ENCODE results near the gene WAC.
"Not testable (repeated sequence)": the region's sequence is repeated elsewhere in the genome, so short reads cannot be mapped to it uniquely, and the experiment has no call there.

Gene WAC

DNA sequence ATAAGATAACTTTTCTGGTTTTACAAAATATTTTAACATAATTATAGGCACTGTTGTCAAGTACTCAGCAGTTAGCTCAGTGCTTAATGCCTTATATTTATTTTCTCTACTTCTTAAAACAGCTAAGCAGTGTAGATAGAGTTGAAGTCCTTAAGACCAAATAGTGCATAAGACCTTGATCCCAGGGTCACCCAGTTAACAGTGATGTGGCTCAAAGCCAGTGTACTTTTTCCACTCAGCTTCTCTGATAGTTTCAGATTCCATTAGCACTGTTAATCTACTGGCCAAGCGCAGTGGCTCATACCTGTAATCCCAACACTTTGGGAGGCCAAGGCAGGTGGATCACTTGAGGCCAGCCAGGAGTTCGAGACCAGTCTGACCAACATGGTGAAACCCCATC lies 83.6 kb downstream of the WAC start:
- DNase-seq (ENCODE audit: low spot score), result no peak

DNA sequence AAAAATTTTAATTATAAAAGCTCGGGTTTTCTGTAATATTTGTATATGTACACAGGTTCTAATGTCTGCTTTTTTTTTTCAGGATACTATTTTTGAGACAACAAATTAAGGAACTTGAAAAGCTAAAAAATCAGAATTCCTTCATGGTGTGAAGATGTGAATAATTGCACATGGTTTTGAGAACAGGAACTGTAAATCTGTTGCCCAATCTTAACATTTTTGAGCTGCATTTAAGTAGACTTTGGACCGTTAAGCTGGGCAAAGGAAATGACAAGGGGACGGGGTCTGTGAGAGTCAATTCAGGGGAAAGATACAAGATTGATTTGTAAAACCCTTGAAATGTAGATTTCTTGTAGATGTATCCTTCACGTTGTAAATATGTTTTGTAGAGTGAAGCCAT lies 86.5 kb downstream of the WAC start:
- no peak for DNase-seq (ENCODE audit: low spot score)

DNA sequence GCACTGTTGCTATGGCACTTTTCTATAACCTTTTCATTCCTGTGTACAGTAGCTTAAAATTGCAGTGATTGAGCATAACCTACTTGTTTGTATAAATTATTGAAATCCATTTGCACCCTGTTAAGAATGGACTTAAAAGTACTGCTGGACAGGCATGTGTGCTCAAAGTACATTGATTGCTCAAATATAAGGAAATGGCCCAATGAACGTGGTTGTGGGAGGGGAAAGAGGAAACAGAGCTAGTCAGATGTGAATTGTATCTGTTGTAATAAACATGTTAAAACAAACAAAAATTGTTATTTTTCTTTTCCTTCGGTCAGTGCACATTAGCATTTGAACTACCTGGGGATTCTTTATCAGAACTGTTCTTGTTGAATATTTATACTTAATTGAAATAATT lies 87.3 kb downstream of the WAC start:
- no peak for DNase-seq (ENCODE audit: low spot score)

DNA sequence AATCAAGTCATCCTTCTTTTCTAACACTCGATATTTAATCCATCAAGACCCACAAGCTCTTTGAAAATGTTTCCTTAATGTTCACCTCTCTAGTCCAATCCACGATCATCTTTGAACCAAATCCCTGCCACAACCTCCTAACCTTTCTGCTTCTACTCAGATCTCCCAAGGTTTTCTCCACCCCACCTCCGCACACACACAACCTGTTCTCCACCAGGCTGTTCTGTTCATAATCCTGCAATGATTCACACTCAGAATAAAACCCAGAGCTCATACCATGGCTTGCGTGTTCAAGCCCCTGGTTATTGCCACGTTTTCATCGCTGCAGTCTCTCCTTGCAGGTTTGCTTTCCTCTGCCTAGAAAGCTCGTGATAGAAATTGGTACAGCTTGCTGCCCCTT lies 90.6 kb downstream of the WAC start:
- no peak for DNase-seq (ENCODE audit: low spot score)

DNA sequence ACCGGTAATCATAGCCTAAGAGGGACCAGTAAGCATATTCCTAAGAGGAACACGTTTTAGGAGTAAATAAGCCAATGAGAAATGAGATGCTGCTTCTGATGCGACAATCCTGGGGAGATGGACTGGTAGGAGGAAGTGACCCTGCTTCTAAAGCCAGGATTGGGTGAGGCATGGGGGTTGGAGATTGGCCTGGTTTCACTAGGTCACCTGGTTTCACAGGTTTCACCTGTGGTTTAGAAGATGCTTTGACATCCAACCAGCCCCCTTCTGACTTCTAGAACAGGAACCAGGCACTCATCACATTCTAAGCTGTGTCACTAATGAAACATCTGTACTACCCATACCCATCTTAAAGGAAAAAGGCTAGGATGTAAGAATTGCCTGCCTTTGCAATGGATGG lies 91.4 kb downstream of the WAC start:
- DNase-seq (ENCODE audit: low spot score), result no peak

DNA sequence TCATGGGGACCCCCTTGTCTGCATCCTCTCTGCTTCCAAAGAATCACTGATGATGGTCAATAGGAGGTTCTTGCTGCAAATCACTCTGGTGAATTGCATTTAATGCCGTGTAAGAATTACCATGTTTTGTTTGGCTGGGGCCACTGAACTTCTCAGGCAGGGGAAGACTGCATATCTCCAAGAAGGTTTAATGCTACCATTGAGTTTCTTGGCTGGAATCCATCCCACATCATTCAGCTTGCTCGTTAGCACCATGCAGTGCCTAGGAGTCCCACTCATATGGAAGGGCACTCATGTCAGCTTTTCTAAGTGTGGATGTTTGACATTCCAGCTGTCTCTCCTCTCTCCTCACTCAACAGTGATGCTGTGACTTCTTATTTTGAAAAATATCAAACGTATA lies 94.2 kb downstream of the WAC start:
- no peak for DNase-seq (ENCODE audit: low spot score)

DNA sequence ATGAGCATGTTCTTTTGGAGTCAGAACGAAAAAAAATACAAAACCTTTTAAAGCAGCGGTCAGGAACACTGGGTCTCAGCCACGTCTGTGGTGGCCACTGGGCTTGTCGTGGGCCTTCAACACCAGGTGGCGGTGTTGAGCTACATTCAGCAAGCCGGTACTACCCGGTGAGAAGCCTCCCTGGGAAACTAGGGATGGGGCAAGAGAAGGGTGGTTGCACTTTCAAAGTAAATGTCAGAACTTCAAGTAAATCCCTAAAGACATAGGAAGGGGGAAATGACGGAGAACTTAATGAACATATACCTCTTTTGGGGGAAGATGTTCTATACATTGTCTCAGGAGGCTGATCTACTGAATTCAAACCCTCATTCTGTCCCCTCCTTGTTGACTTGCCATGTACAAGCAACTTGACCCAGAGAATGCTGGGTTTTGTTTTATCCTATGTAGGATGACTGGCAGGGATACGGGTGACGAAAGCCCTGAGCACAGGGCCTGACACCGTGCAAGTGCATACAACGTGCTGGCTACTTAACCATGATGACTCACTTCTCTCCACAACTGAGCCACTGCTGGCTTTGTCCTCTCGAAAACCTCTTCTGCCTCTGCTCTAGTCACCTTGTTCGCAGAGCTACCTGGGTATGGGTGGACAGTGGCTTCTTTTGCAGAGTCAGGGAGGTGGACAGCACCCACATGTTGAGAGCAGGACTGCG lies 95.4 kb downstream of the WAC start:
- DNase-seq (ENCODE audit: low spot score), result peak; percentile 64

DNA sequence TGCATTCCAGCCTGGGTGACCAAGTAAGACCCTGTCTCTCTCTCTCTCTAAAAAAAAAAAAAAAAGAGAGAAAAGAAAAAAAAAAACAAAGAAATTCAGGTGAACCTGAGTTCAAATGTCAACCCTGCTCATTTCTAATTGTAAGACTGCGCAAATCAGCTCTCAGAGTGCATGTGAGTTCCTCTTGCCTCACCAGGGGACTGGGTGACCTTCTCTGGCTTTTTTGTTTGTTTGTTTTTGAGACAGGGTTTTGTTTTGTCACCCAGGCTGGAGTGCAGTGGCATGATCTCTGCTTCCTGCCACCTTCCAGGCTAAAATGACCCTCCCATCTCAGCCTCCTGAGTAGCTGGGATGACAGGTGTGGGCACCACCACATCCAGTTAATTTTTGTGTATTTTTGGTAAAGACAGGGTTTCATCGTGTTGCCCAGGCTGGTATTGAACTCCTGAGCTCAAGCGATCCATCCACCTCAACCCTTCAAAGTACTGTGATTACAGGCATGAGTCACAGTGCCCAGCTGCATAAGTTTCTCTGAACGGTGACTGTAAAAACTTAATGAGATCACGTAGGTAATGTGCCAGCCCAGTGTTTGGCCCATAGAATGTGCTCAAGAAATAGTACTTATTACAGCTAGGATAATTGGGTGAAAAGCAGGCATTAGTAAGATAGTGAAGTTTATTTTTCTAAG lies 99.1 kb downstream of the WAC start:
- no peak for DNase-seq (ENCODE audit: low spot score)

DNA sequence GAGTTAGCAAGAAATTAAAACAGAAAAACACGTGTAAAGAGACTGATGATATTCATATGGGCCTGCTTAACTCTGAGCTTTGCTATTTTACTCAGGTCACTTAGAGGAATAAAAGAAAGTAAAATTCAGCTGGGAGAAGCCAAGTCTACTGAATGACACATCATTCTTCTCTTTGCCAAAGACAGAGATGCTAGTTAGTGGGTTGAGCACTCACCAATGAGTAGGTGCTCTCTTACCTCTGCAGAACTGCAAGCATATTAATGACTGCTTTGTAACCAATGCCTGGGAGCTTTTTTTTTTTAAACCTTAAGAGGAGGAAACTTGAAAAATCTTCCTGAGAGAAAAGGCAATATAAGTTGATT lies 99.6 kb downstream of the WAC start:
- DNase-seq (ENCODE audit: low spot score), result no peak

DNA sequence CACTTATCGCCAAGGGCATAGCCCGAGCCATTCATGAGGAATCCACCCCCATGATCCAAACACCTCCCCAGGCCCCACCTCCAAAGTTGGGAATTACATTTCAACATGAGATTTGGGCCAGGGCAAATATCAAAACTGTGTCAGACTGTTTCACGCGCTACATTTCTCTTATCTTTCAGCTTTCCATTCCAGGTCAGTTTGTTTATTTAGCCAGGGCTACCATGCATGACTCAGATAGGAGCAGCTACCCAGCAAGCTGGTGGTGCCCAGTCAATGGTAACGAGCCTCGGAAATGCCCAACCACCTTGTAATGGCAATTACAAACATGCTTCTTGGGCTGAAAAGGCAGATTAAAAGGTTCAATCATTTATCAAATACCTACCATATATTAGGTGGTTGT lies 100.8 kb downstream of the WAC start:
- no peak for DNase-seq (ENCODE audit: low spot score)

DNA sequence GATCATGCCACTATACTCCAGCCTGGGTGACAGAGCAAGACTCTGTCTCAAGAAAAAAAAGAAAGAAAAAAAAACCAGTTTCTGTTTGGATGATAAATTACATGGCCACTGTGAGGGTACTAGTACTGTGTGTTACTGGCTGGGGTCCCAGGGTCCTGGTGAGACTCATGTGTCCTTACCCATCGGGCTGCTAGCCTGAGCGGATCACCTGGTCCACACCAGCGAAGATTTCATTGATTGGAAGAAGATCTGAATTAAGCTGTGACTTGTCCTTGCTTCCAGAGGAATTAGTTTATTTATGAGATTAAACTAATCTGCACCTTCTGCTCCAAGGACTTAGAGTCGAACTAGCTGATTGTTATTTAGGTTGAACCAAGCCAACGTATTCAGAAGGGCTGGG lies 104.4 kb downstream of the WAC start:
- DNase-seq (ENCODE audit: low spot score), result no peak

DNA sequence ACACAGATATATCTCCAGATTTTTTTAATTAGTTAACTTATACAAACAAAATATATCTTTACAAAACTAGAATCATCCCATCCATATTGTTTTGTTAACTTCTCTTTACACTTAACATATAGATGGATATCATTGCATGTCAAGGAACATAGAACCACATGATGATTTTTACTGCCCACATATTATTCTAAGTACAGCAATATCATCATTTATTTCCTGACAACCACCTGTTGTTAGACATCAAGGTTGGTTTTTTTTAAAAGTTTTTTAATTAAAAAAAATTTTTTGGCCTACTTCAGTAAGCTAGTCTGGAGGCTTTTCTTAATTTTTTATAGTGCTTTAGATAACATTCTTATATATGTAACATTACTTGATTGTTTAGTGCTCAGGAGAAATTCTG lies 105.5 kb downstream of the WAC start:
- DNase-seq (ENCODE audit: low spot score), result no peak

DNA sequence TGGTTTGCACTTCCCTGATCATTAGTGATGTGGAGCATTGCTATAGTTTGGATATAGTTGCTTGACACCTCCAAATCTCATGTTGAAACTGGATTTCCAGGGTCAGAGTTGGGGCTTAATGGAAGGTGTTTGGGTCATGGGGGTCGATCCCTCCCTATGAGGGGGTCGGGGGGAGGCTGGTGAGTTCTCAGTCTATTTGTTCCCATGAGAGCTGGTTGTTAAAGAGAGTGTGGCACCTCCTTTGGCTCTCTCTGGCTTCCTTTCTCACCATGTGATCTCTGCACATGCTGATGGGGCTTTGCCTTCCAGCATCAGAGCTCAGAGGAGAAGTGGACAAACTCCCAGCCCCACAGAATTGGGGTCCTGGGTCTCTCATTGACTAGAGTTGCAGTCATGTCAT lies 107.6 kb downstream of the WAC start:
- DNase-seq (ENCODE audit: low spot score), result no peak

DNA sequence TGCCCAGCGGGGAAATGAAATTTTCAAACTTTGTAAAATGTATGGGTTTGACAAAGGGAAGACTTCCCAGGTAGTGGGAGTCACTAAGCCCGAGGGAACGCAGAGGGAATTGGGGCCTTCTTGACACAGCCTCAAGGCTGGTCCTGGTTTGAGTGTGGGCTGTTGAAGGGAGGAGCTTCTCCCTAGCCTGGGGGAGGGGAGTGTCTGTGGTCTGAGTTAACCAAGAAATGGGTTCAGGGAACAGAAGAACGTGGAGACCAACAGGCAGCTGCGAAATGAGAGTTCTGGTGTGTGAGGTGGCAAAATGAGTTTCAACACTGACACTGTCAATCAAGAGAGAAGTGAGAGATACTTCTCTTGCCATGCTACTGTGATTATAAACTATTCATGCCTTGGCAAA lies 111.7 kb downstream of the WAC start:
- DNase-seq (ENCODE audit: low spot score), result no peak

DNA sequence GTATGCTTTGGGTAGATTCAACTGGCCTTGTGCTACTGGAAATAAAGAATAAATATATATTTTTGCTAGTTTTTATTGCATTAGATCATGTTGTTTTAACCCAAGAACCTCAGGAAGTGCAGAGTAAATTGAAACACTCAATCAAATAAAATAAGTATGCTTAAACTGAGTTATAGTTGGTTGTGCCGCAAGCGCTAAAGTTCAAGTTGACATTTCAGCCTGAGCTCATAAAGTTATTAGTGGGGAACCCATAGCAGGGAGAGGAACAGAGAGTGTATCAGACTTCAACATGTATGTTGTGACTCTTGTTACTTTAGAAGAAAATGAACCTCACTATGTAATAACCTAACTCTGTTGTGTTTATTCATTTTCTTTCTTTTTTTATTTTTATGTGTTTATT lies 119.2 kb downstream of the WAC start:
- no peak for DNase-seq (ENCODE audit: low spot score)

DNA sequence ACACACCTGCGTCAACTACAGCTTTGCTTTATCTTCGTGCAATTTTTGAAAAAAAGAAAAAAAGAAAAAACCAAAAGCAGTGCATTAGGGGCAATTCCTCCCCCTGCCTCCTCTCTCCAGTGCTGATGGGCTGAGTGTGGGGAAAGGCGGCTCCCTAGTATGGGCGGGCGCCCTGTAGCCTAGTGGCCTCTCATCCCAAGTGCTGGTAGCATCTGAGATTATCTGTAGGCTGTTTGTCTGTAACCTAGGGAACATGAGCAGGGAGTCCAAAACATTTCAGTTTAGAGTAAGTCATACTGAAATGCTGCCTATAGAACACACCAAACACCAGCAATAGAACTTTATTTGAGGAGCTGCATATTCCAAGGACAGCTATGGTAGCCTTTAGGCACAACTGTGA lies 119.8 kb downstream of the WAC start:
- no peak for DNase-seq (ENCODE audit: low spot score)

DNA sequence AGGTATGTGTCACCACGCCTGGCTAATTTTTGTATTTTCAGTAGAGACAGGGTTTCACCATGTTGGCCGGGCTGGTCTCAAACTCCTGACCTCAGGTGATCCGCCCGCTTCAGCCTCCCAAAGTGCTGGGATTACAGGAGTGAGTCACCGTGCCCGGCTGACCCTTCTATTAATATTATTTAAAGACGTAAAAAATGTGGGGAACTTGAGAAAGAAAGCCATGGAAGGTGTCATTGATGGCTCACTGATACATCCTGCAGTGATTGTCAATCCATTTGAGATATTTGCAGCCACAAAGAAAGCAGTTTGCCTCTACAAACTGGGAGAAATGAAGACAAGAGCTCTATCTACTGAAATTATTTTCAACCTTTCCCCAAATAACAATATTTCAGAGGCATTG lies 125.9 kb downstream of the WAC start:
- DNase-seq (ENCODE audit: low spot score), result not testable (repeated sequence)

DNA sequence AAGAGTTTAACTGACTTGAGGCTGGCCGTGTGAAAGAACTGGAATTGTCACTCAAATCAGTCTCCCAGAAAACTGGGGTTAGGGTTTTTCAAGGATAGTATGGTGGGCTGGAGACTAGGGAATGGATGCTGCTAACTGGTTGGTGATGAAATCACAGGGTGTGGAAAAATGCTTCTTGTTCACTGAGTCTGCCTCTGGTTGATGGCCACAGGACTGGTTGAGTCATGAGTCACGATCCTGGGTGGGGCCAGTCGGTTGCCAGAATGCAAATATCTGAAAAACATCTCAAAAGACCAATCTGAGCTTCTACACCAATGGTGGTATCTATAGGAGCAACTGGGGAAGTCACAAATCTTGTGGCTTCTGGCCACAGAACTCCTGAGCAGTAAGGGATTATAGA lies 128.1 kb downstream of the WAC start:
- DNase-seq (ENCODE audit: low spot score), result no peak

DNA sequence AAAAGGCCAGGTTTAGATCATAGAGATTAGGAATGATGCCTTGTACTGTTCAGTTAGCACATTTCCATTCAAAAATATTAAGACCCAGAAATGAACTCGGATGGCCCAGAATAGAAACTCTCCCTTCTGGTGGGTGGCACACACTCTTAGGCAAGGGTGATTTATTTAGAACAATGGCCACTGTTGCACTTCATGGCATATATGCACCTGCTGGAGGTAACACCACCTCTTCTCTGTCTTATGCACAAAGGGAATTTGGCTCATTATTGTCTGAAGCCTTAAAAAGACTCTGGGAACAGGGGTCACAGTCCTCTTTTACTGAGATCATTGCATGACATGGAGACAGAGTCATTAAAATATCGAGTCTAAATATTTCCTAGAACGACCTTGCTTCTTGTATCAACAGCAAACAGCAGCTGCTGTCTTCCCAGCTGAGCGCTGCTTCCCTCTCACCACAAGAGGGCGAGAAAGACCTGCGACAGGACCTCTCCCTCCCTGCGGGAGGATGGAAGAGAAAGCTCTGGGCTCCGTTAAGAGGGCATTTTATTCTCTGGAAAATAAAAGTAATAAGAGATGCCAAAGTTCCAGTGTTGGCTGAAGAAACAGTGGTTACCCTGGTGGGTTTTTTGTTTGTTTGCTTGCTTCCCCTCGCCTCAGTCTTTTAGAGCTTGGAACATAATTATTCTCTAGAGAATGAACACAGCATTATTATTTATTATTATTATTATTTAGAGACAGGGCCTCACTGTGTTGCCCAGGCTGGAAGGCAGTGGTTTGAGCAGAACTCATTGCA lies 130.9 kb downstream of the WAC start:
- peak; percentile 75 for DNase-seq (ENCODE audit: low spot score)

DNA sequence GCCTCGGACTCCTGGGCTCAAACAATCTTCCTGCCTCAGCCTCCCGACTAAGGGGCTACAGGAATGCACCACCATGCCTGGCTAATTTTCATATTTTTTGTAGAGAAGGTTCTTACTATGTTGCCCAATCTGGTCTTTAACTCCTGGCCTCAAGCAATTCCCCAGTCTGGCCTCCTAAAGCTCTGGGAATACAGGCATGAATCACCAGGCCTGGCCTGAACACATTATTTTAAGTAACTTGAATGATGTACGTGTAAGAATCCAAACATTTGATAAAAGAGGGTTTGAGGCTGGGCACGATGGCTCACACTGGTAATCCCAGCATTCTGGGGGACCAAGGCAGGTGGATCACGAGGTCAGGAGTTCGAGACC lies 131.4 kb downstream of the WAC start:
- no peak for DNase-seq (ENCODE audit: low spot score)

DNA sequence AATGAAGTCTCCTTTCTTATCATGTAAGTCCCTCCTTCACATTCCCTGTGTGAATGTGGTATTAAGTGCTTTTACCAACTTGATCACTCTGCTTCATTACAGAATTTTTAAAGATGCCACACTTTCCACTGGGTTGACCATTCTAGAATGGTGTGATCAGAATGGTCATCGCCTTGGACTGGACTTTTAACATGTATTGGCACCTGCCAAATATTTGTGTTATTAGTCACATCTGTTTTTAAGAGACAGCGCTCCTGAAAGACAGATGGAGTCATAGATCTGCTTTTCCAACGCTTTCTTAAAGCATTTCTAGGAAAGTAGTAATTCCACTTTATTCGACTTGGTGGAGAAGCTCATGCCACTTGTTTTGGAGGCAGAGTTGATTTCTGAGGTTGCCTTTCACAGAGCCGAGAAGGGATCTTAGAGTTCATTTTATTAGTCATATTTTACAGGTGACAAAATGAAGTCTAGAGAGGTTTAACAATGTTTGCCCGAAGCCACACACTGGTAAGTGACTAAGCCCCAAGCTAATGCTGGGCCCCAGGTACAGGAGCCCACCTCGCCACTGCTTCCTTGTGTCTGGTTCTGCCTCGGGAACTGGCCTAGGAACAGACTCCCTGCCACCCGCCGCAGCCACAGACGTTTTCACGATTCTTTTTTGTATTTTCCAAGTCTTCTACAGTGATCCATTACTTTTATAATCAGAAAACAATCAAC lies 134.0 kb downstream of the WAC start:
- DNase-seq (ENCODE audit: low spot score), result no peak

DNA sequence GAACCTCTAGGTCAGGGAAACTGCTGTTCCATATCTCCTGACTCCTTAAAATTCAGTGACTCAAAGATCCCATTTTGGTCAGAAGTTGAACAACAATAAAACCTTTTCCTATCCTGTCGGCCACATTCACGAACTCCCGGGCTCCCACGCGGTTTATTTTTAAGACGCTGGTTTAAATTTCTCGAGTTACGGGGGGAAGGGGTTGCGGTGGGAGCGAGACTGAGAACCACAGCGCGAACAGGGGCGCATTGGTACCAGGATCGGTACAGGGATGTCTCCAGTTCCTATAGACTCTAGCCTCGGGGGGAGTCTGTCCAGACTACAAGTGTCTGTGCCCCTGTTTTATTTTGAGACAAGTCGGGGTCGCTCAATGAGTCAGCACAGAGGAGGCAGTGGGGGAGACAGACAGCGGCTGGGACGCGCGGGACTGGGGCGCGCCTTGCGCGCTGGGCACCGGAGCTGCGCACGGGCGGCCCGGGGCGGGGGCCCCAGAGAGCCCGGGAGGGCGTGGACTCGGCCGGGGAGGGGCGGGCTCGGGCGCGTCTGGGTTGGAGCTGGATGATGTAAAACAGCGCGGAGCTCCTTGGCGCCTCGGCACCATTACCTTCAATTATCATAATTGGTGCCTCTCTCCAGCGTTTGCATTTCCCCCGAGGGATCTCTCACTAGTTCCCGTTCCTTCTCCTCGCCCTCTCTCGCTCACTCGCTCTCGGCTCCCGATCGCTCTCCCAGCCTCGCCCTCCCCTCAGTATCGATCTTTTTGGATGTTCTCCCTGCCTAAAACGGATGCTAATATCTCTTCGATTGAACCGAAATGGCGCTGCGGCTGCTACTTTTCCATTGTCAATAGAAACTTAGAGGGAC lies 135.7 kb downstream of the WAC start:
- DNase-seq (ENCODE audit: low spot score), result peak; percentile 15
